ENCODE measurements around the gene COQ8B.
A peak's percentile ranks its signal among the peaks of the same experiment; 100 is the strongest.

COQ8B gene

DNA sequence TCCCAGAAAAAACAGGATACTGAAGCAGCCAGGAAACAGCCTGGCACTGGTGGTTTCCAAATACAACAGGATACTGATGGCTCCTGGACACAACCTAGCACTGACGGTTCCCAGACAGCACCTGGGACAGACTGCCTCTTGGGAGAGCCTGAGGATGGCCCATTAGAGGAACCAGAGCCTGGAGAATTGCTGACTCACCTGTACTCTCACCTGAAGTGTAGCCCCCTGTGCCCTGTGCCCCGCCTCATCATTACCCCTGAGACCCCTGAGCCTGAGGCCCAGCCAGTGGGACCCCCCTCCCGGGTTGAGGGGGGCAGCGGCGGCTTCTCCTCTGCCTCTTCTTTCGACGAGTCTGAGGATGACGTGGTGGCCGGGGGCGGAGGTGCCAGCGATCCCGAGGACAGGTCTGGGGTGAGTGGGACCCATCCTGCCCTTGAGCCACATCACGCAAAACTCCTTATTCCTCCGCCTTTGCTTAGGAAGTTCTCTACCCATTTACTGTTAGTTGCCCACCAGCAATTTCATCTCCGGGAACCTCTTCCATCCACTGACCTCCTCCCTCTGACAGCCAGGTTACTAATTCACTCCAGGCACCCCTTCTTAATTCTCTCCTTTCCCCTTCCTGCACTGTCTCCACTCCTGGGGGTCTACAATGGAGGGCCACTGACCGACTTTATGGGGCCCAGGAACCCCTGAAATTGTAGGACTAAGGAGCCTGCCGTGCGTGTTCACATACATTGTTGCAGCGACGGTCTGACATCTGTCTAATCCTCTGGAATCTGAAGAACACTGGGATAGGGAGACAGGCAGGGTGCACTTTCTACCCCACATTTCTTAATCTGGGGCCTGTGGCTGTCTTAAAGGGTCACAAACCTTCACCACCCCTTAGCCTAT lies 1.4 kb upstream of the COQ8B start:
- peak; percentile 54 for DNase-seq (ENCODE audit: low read depth, low spot score)

DNA sequence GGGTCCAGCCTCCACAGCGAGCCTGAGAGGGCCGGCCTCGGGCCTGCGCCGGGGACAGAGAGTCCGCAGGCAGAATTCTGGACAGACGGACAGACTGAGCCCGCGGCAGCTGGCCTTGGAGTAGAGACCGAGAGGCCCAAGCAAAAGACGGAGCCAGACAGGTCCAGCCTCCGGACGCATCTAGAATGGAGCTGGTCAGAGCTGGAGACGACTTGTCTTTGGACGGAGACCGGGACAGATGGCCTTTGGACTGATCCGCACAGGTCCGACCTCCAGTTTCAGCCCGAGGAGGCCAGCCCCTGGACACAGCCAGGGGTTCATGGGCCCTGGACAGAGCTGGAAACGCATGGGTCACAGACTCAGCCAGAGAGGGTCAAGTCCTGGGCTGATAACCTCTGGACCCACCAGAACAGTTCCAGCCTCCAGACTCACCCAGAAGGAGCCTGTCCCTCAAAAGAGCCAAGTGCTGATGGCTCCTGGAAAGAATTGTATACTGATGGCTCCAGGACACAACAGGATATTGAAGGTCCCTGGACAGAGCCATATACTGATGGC lies 716 bp upstream of the COQ8B start:
- DNase-seq (ENCODE audit: low read depth, low spot score) = peak; percentile 62

DNA sequence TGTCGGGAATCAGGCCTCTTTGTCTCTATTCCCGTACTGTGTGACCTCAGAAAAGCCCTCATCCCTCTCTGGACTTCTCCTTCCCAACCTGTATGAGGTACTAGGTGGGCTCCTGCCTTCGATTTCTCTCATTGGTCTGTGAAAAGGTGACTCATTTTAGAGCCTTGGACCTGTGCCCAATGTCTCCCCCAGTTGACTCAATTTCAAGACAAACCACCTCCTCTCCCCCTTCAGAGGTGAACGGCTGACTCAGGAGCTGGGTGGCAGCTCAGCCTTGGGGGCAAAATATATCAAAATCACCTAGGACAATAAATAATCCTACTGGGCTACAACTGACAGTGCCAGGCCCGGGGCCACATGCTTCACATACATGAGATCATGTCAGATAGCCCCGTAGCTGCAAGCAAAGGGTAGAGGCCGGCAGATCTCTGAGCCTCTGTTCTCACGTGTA lies 630 bp downstream of the COQ8B start:
- DNase-seq (ENCODE audit: low read depth, low spot score) = no peak

DNA sequence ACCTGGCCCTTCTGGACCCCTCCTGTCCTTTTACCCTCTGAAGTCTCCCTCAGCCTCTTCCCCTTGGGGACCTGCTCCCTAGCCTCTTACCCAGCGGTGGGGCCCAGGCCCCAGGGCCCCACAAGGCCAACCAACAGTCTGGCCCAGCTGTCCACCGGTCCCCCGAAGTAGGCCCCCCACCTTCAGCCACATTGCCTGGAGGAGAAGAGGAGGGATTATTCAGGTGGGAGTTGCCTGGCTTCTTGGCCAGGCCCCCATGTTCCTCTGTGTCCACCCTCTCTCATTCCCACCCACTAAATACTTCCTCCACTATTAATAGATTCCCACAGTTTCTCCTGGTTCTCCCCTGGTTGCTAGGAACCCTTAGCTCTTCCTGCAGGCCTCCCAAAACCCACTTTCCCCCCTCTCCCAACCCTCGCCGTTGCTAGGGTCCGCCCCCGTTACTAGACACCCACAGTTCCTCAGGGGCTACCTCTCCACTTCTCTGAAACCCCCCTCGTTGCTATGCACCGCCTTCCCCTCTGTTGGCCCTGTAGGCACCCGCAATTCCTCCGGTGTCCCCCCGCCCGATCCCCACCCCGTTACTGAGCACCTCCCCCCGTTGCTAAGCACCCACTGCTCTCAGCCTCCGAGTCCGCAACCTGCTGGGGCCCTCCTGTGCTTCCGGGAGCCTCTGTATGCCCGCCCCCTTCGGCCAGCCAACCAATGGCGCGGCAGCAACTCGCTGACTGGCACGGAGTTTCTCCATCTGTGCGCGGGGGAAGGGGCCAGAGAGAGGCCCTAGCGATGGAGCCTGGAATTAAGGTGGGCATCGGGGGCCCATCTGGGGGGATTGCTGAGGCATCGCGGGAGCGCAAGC lies 2.0 kb downstream of the COQ8B start:
- DNase-seq (ENCODE audit: low read depth, low spot score) = peak; percentile 95

DNA sequence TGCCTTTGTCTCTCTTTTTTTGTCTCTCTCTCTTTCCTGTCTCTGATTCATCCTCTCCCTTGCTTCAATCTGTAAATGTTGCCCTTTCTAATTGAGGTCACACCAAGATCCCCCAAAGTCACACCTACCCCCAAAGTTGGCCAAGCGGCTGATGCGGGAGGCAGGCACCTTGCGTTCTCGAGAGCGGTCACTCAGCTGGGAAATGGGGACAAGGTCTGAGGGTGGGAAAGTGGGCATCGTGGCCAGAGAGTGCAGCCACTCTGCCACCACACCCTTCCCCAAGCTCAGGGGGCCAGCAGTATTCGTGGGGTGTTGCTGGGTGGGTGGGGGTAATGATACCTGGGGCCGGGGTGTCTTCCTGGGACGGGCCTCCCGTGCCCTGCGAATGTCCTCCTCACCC lies 2.7 kb downstream of the COQ8B start:
- no peak for DNase-seq (ENCODE audit: low read depth, low spot score)

DNA sequence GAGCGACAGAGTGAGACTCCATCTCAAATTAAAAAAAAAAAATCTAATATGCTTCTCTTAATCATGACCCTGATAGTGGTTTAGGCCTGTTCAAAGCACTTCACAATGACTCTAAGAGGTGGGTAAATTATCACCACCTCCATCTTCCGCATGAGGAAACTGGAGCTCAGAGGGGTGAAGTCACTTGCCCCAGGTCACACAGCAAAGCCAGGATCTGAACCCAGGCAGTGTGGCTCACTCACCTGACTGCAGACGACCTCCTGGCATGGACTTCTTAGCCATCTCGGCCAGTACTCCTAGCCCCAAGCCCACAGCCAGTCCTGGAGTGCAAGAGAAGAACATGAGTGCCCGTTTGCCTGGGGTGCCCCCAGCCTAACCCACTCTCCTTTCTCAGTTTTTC lies 6.9 kb downstream of the COQ8B start:
- no peak for DNase-seq (ENCODE audit: low read depth, low spot score)

DNA sequence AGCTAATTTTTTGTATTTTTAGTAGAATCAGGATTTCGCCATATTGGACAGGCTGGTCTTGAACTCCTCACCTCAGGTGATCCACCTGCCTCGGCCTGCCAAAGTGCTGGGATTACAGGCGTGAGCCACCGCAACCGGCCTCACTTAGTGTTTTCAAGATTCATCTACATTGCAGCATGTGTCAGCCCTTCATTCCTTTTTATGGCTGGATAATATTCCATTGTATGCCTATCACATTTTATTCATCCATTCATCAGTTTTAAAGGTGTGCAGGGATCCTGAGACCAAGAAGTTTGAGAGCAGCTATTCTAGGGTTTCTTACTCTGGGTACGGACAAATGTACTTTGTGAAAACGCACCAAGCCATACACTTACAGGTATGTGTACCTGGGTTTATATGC lies 9.1 kb downstream of the COQ8B start:
- no peak for DNase-seq (ENCODE audit: low read depth, low spot score)

DNA sequence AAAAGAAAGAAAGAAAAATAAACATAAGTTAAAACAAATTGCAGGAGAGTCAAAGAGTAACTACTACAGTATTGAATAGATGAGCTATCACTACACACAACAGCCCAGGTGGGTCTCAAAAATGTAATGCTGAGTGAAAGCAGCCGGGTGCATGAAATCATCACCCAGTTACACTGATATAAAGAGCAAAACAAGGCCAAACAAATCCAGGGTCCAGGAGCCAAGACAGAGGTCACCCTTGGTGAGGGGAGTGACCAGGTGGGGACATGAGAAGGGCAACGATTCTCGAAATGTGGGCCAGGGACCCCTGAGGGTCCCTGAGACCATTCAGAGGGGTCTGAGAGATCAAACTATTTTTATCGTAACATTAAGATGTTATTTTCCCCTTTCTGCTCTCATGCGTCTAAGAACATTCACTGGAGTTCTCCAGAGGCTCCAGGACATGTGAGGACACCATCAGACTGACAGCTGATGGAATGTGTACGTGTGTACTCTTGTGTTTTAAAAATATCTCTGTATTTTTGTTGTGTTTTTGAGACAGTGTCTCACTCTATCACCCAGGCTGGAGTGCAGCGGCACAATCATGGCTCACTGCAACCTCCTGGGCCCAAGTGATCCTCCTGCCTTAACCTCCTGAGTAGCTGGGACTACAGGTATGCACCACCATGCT lies 10.6 kb downstream of the COQ8B start:
- DNase-seq (ENCODE audit: low read depth, low spot score) = no peak

DNA sequence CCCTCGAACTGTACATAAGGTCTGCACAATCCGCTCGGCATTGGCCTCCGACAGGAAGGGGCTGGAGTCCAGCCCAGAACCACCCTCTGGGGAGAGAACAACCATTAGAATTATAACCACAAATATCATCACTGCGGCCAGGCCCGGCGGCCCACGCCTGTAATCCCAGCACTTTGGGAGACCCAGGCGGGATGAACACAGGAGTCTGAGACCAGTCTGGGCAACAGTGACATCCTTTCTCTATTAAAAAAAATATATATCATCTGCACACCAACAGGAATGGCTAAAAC lies 11.4 kb downstream of the COQ8B start:
- no peak for DNase-seq (ENCODE audit: low read depth, low spot score)

DNA sequence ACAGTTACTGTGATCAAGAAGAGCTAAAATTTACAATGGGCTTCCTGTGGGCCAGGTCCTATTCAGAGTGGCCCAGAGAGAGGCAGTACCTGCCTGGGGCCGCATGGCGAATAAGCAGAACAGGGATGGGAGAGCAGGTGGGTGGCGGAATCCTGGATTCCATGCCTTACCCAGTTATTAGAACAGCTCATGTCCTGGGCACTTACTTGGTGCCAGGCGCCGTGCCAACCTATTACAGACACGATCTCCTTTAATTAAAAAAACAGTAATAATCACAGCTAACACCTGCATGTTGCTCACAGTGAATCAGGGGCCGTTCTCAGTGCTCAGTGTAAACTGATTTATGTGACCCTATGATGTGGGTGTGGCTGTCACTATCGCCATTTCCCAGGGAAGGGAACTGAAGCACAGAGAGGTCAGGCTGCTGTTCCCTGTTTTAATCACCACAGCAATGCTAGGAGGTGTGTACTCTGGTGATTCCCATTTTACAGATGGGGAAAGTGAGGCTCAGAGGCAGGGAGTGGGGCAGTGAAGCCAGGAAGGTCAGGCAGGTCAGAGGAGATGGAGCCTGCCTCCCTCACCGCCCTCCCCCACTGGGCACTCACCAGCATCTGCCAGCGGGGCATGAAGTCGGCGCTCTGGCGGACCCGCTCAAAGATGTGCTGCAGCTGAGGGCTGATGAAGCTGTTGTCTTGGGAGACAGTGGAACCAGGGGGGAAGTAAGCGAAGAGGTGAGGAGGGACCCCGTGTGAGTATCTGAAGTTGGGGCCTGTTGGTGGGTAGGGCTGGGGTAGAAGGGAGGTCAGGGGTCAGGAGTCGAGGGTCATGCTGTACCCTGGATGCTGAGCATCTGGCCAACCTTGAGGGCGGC lies 12.0 kb downstream of the COQ8B start:
- no peak for DNase-seq (ENCODE audit: low read depth, low spot score)

DNA sequence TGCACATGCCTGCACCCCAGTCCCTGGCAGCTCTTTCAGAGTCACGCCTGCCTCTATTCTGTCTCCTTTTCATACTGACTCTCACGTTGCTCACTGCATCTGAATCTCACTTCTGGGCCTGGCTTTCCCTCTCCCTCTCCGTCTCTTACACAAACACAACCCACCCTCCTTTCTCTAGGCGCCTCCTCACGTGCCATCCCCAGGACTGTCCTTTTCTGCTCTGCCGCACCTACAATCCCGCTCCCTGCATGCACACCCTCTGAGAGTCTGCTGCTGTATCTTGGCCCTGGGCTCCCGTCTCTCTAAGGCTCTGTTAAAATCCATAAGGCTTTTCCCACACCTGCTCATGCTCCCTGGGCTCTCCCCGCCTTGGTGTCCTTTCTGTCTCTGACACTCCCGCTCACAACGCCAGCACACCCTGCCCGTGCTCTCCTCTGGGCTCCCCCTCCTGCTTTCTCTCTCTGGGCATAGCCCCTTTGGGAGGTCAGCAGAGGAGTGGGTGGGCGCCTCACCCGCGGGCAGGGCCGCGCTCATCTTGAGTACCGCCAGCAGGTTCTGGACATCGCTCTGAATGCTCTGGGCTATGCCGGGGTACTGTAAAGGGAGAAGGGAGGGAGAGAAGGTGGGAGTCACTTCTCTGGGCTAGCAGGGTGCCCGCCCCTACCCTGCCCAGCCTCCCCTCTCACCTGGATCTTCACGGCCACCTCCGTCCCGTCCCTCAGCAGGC lies 13.5 kb downstream of the COQ8B start:
- DNase-seq (ENCODE audit: low read depth, low spot score) = no peak

DNA sequence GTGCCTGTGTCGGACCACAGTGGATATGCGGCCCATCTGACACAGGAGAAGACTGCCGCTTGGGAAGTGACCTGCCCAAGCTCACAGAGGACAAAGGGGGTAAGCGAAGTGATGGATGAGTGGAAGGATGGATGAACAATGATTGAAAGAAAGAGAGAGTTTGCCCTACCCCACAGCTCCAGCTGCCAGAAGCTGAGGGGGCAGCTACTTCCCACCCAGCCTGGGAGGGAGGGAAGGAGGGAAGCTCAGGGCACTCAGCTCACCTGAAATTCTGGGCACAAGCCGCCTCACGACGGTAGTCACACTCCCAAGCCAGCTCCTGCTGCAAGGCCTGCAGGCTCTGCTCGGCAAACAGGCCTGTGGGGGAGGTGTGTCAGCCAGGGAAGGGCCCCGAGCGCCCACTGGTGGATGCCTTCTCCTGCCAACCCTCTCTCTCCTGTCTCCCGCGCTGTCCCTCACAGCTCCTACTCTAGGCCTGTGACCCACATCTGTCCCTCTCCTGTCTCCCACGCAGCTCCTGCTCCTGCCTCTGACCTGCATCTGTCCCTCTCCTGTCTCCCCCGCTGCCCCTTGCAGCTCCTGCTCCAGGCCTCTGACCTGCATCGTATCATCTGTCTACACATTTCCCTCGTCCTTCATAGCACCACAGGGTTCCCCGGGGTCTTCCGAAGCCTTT lies 14.2 kb downstream of the COQ8B start:
- peak; percentile 88 for DNase-seq (ENCODE audit: low read depth, low spot score)

DNA sequence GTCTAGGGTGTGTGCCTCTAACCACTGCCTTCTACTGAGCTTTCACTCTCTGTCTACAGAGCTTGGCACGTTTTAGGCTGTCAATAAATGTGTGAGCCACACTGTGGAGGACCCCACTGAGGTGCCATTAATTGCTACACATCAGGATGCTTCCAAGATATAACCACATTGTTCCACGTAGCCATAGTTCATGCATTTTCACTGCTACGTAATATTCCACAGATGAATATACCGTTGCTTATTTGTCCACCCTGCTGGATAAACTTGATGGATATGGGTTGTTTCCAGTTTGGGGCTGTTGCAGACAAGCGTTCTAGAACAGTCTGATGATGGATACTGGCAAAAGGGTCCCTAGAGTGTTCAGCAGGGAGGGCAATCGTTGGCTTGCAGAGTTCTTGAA lies 14.9 kb downstream of the COQ8B start:
- DNase-seq (ENCODE audit: low read depth, low spot score) = no peak

DNA sequence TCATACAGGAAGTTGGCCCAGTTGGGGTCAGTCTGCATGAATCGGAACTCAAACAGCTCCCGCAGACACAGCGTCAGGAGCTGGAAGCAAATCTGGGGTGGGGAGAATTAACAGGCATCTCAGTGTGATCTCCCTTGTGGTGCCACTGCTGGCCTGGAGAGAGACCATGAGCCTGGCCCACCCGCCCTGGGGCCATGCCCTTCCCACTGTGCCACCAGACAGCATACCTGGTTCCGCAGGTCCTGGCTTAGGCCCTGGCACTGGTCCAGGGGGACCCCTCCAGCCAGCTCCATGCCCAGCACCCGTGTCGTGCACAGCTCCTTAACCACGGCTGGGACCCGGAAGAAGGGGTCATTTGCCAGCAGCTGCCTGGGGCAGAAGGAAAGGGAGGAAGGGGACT lies 16.6 kb downstream of the COQ8B start:
- no peak for DNase-seq (ENCODE audit: low read depth, low spot score)

DNA sequence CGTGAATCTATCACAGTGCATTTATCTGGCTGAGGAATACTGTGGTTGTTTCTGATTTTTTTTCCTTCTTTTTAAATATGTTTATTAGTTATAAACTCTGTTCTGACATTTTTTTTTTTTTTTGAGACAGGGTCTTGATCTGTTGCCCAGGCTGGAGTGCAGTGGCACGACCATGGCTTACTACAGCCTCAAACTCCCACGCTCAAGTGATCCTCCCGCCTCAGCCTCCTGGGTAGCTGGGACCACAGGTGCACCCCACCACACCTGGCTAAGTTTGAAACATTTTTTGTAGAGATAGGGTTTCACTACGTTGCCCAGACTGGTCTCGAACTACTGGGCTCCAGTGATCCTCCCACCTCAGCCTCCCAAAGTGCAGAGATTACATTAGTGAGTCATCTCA lies 19.7 kb downstream of the COQ8B start:
- DNase-seq (ENCODE audit: low read depth, low spot score) = no peak

DNA sequence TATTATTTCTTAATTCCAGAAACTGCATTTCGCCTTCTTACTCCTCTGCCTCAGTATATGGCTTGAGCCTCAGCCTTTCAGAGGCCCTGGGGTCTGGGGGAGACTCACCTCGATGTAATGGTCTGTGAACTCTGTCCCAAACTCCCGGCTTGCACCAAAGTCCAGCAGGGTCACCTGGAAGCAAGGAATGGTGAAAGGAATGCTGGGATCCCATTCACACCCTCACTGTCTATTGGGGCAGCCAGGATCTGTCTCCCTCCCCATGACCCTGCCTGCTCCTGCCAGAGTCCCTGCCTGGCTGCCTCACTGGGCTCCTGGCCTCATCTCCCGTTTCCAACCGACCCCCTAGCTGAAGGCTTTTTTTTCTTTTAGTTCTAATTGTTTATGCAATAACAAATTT lies 20.8 kb downstream of the COQ8B start:
- no peak for DNase-seq (ENCODE audit: low read depth, low spot score)

DNA sequence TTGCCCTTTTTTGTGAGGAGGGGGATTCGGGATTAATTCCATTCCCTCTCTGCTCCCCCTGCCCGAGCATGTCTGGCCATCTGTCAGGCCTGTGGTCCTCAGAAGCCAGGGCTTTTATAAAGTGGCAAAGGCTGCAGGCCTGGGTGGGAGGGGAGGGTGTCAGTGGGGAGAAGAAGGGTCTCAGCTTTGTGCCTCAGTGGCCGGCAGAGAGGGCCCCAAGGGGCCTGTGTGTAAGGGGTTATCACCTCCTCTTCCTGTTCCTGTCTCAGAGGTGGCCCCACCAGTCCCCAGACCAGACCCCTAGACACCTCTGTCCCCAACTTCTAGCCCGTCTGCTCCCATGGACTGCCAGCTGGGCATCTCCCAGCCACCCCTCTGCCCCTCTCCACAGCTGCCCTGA lies 22.8 kb downstream of the COQ8B start:
- DNase-seq (ENCODE audit: low read depth, low spot score) = no peak

DNA sequence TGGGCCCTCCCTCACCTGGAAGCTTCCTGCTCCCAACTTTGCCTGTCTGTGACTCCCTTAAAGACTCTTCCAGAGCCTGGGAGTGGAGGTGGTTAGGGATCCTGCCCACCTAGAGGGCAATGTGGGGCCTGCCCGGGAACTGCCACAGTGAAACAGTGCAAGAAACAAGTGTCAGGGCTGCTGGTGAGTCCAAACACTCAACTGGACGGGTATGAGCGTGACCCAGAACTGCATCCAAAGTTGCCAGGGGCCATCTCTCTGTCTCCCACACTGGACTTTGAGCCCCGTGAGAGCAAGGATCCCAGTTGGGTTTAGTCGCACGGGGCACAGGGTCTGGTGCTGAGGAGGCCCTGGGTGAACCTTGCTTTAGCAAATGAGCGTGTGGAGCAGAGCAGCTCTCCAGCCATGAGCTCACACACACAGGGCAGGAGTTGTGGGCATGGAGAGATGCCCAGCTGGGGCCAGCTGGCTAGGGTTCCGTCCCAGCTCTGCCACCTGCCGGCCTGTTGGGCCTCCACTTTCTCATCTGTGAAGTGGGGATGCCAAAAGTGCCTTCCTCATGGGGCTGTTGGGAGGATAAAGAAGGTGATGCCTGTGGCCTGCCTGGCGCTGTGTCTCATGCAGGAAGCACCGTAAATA lies 23.4 kb downstream of the COQ8B start:
- no peak for DNase-seq (ENCODE audit: low read depth, low spot score)

DNA sequence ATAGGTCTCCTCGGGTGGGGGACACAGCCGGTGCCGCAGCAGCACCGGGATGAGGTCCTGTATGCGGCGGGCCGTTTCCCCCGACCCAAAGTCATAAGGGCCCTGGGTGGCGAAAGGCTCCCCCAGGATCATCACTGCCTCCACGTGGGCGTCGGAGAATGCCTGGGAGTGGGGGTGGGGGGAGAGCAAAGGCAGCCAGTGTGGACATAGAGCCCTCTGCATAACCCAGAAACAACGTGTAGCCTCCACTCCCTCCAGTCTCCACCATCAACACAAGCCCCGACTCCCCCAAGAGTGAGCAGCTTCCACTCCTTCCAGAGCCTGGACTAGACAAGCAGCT lies 24.5 kb downstream of the COQ8B start:
- no peak for DNase-seq (ENCODE audit: low read depth, low spot score)

Measured in ELF-1 (cell line).